ENCODE data around the gene GSS.

GSS gene

GRCh38 chr20:34992751-34993417 lies 37.3 kb upstream of the GSS start:
- DNase-seq = no peak

- no peak for DNase-seq
Observed at GRCh38 chr20:34990661-34991214, 35.1 kb upstream of the GSS start.

GRCh38 chr20:34990231-34990630 lies 34.6 kb upstream of the GSS start:
- DNase-seq = no peak

GRCh38 chr20:34989670-34990069 lies 34.1 kb upstream of the GSS start:
- no peak for DNase-seq

- no peak for DNase-seq
Observed at GRCh38 chr20:34989118-34989517, 33.5 kb upstream of the GSS start.

- DNase-seq = no peak
Observed at GRCh38 chr20:34988191-34988540, 32.6 kb upstream of the GSS start.

- no peak for DNase-seq
Observed at GRCh38 chr20:34987288-34988190, 31.9 kb upstream of the GSS start.

GRCh38 chr20:34986311-34987287 lies 31.0 kb upstream of the GSS start:
- DNase-seq = no peak

- no peak for DNase-seq
Observed at GRCh38 chr20:34985461-34986310, 30.1 kb upstream of the GSS start.

GRCh38 chr20:34984756-34985261 lies 29.2 kb upstream of the GSS start:
- DNase-seq = no peak

GRCh38 chr20:34983995-34984735 lies 28.6 kb upstream of the GSS start:
- no peak for DNase-seq

GRCh38 chr20:34983089-34983820 lies 27.6 kb upstream of the GSS start:
- DNase-seq = no peak

- no peak for DNase-seq
Observed at GRCh38 chr20:34982270-34983088, 26.9 kb upstream of the GSS start.

- DNase-seq = no peak
Observed at GRCh38 chr20:34980543-34981233, 25.1 kb upstream of the GSS start.

GRCh38 chr20:34979366-34980153 lies 24.0 kb upstream of the GSS start:
- DNase-seq = peak; percentile 21 to 24

GRCh38 chr20:34978092-34978744 lies 22.6 kb upstream of the GSS start:
- no peak for DNase-seq
